HG03280 (cell line): Measurements from ENCODE around the gene NR5A1.

Experiments
- ATAC-seq: cut with Tn5 transposase; IDR thresholded peaks from one replicate; pipeline ENCODE4 v1.9.1; 2021; ENCODE audit warnings: mild to moderate bottlenecking, moderate library complexity; ENCODE audit not compliant: unreplicated experiment

The NR5A1 gene

GRCh38 chr9:124514874-124515273 is 7.7 kb upstream of the NR5A1 start:
- no peak for ATAC-seq

- no peak for ATAC-seq
Measured at GRCh38 chr9:124514125-124514524, 6.9 kb upstream of the NR5A1 start.

- ATAC-seq: no peak
Measured at GRCh38 chr9:124513376-124513994, 6.3 kb upstream of the NR5A1 start.

- ATAC-seq: no peak
Measured at GRCh38 chr9:124512806-124513204, 5.6 kb upstream of the NR5A1 start.

- ATAC-seq: no peak
Measured at GRCh38 chr9:124511891-124512805, 4.9 kb upstream of the NR5A1 start.

- no peak for ATAC-seq
Measured at GRCh38 chr9:124511426-124511840, 4.2 kb upstream of the NR5A1 start.

- ATAC-seq: no peak
Measured at GRCh38 chr9:124510650-124511425, 3.6 kb upstream of the NR5A1 start.

- no peak for ATAC-seq
Measured at GRCh38 chr9:124507880-124508423, 753 bp upstream of the NR5A1 start.

GRCh38 chr9:124506433-124506832 is 766 bp downstream of the NR5A1 start:
- ATAC-seq: no peak

GRCh38 chr9:124505901-124506346 is 1.3 kb downstream of the NR5A1 start:
- ATAC-seq: no peak

GRCh38 chr9:124505006-124505900 is 1.9 kb downstream of the NR5A1 start:
- ATAC-seq: no peak

GRCh38 chr9:124504530-124505005 is 2.6 kb downstream of the NR5A1 start:
- ATAC-seq: no peak

GRCh38 chr9:124503713-124504529 is 3.3 kb downstream of the NR5A1 start:
- no peak for ATAC-seq

- no peak for ATAC-seq
Measured at GRCh38 chr9:124502711-124503702, 4.2 kb downstream of the NR5A1 start.

- no peak for ATAC-seq
Measured at GRCh38 chr9:124501771-124502320, 5.4 kb downstream of the NR5A1 start.

GRCh38 chr9:124500796-124501611 is 6.2 kb downstream of the NR5A1 start:
- ATAC-seq: no peak
